ENCODE measurements around the gene DUSP3.

DUSP3 gene

DNA sequence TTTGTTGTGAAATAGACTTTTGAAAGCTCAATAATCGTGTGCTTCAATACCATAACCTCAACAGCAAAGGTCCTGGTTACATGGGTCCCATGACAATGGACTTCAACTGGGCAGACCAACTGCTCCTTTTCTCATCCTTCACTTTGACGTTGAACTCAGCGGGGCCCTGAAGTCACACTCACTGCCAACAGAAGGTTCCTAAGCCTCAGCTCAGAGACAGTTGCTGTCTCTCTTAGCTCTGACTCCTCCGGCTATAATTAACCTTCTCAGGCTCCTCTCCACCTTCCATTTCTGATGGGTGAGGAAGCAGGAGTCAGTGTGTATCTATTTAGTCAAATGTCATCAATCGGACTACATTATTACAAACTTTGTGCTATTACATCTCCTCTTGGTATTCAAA lies 30.3 kb upstream of the DUSP3 start:
- TF ChIP-seq, protein P1, sequence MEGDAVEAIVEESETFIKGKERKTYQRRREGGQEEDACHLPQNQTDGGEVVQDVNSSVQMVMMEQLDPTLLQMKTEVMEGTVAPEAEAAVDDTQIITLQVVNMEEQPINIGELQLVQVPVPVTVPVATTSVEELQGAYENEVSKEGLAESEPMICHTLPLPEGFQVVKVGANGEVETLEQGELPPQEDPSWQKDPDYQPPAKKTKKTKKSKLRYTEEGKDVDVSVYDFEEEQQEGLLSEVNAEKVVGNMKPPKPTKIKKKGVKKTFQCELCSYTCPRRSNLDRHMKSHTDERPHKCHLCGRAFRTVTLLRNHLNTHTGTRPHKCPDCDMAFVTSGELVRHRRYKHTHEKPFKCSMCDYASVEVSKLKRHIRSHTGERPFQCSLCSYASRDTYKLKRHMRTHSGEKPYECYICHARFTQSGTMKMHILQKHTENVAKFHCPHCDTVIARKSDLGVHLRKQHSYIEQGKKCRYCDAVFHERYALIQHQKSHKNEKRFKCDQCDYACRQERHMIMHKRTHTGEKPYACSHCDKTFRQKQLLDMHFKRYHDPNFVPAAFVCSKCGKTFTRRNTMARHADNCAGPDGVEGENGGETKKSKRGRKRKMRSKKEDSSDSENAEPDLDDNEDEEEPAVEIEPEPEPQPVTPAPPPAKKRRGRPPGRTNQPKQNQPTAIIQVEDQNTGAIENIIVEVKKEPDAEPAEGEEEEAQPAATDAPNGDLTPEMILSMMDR (IDR thresholded peaks at IDR 0.05; ENCODE audit: low read depth, low read length), result no peak
- no peak for TF ChIP-seq EZH2phosphoT487 (IDR thresholded peaks at IDR 0.05; ENCODE audit: low read depth)
- no peak overlapping the region for H3K27ac ChIP-seq (ENCODE audit: low read length)
- H3K36me3 ChIP-seq (replicated peaks; ENCODE audit: low read depth, low read length), result no peaks in the 10 kb centered on the region
- H2AFZ ChIP-seq (ENCODE audit: low read depth, low read length), result no peak overlapping the region
- H3K4me1 ChIP-seq (ENCODE audit: low read length), result no peaks in the 10 kb centered on the region
- H3K4me2 ChIP-seq (ENCODE audit: low read length), result no peak overlapping the region
- no peaks in the 10 kb centered on the region for H3K79me2 ChIP-seq (ENCODE audit: low read length)
- peaks cover 3% of the 10 kb centered on the region; the same call in 1 of the 2 replicates for H3K27me3 ChIP-seq (ENCODE audit: low read depth, low read length)
- no peaks in the 10 kb centered on the region for H3K9me3 ChIP-seq (ENCODE audit: insufficient read depth, low read length)
- no peak overlapping the region for H3K9ac ChIP-seq (ENCODE audit: low read length)
- no peak overlapping the region for H3K4me3 ChIP-seq (ENCODE audit: low read length)
- H4K20me1 ChIP-seq (ENCODE audit: insufficient read depth, low read length), result no peaks in the 10 kb centered on the region

- no peaks in the 10 kb centered on the region for H3K4me1 ChIP-seq (ENCODE audit: low read length)
- H3K9ac ChIP-seq (ENCODE audit: low read length), result no peak overlapping the region
- H3K27ac ChIP-seq (ENCODE audit: low read length), result no peak overlapping the region
- TF ChIP-seq, protein P1 (IDR thresholded peaks at IDR 0.05; ENCODE audit: low read depth, low read length), result no peak
- no peak for TF ChIP-seq EZH2phosphoT487 (IDR thresholded peaks at IDR 0.05; ENCODE audit: low read depth)
- H3K4me2 ChIP-seq (ENCODE audit: low read length), result no peak overlapping the region
- no peaks in the 10 kb centered on the region for H3K79me2 ChIP-seq (ENCODE audit: low read length)
- H3K4me3 ChIP-seq (ENCODE audit: low read length), result no peak overlapping the region
- no peaks in the 10 kb centered on the region for H4K20me1 ChIP-seq (ENCODE audit: insufficient read depth, low read length)
- no peaks in the 10 kb centered on the region for H3K9me3 ChIP-seq (ENCODE audit: insufficient read depth, low read length)
- peaks cover 12% of the 10 kb centered on the region; the same call in 1 of the 2 replicates for H3K27me3 ChIP-seq (ENCODE audit: low read depth, low read length)
- no peaks in the 10 kb centered on the region for H3K36me3 ChIP-seq (replicated peaks; ENCODE audit: low read depth, low read length)
- H2AFZ ChIP-seq (ENCODE audit: low read depth, low read length), result no peak overlapping the region
These were observed 29.3 kb upstream of the DUSP3 start for GRCh38 chr17:43808076-43808475.

DNA sequence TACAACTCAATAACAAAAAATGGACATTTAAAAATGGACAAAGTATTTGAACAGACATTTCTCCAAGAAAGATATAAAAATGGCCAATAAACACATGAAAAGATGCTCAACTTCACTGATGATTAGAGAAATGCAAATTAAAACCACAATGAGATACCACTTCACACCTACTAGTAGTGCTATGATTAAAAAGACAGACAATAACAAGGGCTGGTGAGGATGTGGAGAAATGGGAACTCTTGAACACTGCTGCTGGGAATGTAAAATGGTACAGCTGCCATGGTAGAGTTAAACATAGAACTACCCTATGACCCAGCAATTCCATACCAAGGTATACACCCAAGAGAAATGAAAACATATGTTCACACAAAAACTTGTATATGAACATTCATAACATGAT lies 26.3 kb upstream of the DUSP3 start:
- H3K79me2 ChIP-seq (ENCODE audit: low read length), result no peaks in the 10 kb centered on the region
- H4K20me1 ChIP-seq (ENCODE audit: insufficient read depth, low read length), result no peaks in the 10 kb centered on the region
- no peak overlapping the region for H3K9ac ChIP-seq (ENCODE audit: low read length)
- peaks cover 28% of the 10 kb centered on the region for H3K27me3 ChIP-seq (ENCODE audit: low read depth, low read length)
- no peak for TF ChIP-seq EZH2phosphoT487 (IDR thresholded peaks at IDR 0.05; ENCODE audit: low read depth)
- TF ChIP-seq, protein P1 (IDR thresholded peaks at IDR 0.05; ENCODE audit: low read depth, low read length), result no peak
- H3K36me3 ChIP-seq (replicated peaks; ENCODE audit: low read depth, low read length), result no peaks in the 10 kb centered on the region
- H3K4me2 ChIP-seq (ENCODE audit: low read length), result no peak overlapping the region
- no peaks in the 10 kb centered on the region for H3K9me3 ChIP-seq (ENCODE audit: insufficient read depth, low read length)
- no peak overlapping the region for H2AFZ ChIP-seq (ENCODE audit: low read depth, low read length)
- H3K4me1 ChIP-seq (ENCODE audit: low read length), result no peaks in the 10 kb centered on the region
- no peak overlapping the region for H3K27ac ChIP-seq (ENCODE audit: low read length)
- H3K4me3 ChIP-seq (ENCODE audit: low read length), result no peak overlapping the region

DNA sequence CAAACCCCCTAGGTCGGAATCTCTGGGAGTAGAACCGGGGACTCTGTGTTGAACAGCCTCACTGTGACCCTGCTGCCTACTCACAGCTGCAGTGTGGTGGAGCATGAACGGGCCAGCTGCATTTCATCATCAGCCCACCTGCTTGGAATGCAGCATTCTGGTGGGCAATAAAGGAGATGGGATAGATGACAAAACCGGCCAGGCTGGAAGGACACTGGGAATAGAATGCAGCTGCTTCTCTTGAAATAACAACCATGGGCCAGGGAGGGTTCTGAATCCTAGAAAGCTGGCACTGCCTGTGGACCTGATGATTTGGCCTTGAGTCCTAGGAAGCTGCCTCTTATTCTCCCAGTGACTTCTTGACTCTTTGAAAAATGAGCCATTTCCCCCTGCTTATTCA lies 25.0 kb upstream of the DUSP3 start:
- Histone ChIP-seq H3K27ac (ENCODE audit: low read length) (no peak overlapping the region), H3K4me3 (ENCODE audit: low read length) (no peak overlapping the region), H3K9me3 (ENCODE audit: insufficient read depth, low read length) (no peaks in the 10 kb centered on the region), H3K4me1 (ENCODE audit: low read length) (no peaks in the 10 kb centered on the region), H3K4me2 (ENCODE audit: low read length) (no peak overlapping the region), H3K9ac (ENCODE audit: low read length) (no peak overlapping the region), H3K79me2 (ENCODE audit: low read length) (no peaks in the 10 kb centered on the region), H3K36me3 (replicated peaks; ENCODE audit: low read depth, low read length) (no peaks in the 10 kb centered on the region), H2AFZ (ENCODE audit: low read depth, low read length) (no peak overlapping the region), H3K27me3 (ENCODE audit: low read depth, low read length) (peaks cover 31% of the 10 kb centered on the region), H4K20me1 (ENCODE audit: insufficient read depth, low read length) (no peaks in the 10 kb centered on the region)
- TF ChIP-seq EZH2phosphoT487 (IDR thresholded peaks at IDR 0.05; ENCODE audit: low read depth), result no peak
- TF ChIP-seq, protein P1 (IDR thresholded peaks at IDR 0.05; ENCODE audit: low read depth, low read length), result no peak
